A549 (cell line): ENCODE data around the gene XPO6. TPM values are rescaled to one million over a fixed set of nuclear protein-coding genes. Genes with fewer than 3 reads are reported as not detected.

Experiments
- ATAC-seq, 2 experiments: fragments of 200-7000 bp in 1 of 2; fragments of >200 bp in 1 of 2; cut with Nextera tagmentation in 1 of 2; cut with Tn5 transposase in 1 of 2; 3 replicates each; pipeline versions ENCODE4 v1.8.0 to v1.9.1; 2018 to 2020; ENCODE audit warnings: mild to moderate bottlenecking in 1 of 2, moderate library complexity in 1 of 2
- CTCF ChIA-PET: fragments of 300-600 bp; sonication (Branson Sonifier 250); formaldehyde crosslinking; extraction: SDS; loops from one replicate; lab custom pipeline; 2021; ENCODE audit warnings: antibody characterized with exemption, inconsistent platforms; lab: Yijun Ruan, JAX
- POLR2A ChIA-PET: fragments of 350-600 bp; formaldehyde crosslinking; extraction: SDS; loops from one replicate; lab custom pipeline; 2021; ENCODE audit warnings: antibody characterized with exemption, inconsistent platforms; lab: Yijun Ruan, JAX
- DNase-seq, 2 experiments: peaks; one replicate each; pipeline versions ENCODE4 v3.0.0 to v3.0.0-alpha.2; 2011 to 2016; ENCODE audit warnings: low read depth in 1 of 2, low spot score in 1 of 2
- FAIRE-seq: peaks from 2 replicates; lab custom pipeline; 2011; peaks lifted over from hg19 to GRCh38; lab: Jason Lieb, UNC
- H3K27ac ChIP-seq, 2 experiments: fragments of >200 bp; sonication (Bioruptor Twin); formaldehyde crosslinking; 3 replicates each; pipeline ENCODE4 v1.5.1; 2016 to 2017
- H3K4me1 ChIP-seq: fragments of >200 bp; sonication (Bioruptor Twin); formaldehyde crosslinking; 3 replicates; pipeline ENCODE4 v1.6.1; 2016
- H3K4me2 ChIP-seq: fragments of >200 bp; sonication (Bioruptor Twin); formaldehyde crosslinking; 3 replicates; pipeline ENCODE4 v1.6.1; 2016
- H3K4me3 ChIP-seq: fragments of >200 bp; sonication (Bioruptor Twin); formaldehyde crosslinking; 3 replicates; pipeline ENCODE4 v1.5.1; 2016
- H3K9me3 ChIP-seq: fragments of >200 bp; sonication (Bioruptor Twin); formaldehyde crosslinking; 3 replicates; pipeline ENCODE4 v1.6.1; 2016
- ATOH8 ChIP-seq: fragments of 250-450 bp; sonication (Bioruptor Pico); IDR thresholded peaks from 2 replicates; pipeline ENCODE4 v1.5.0; 2020; ENCODE audit warnings: low read depth, mild to moderate bottlenecking, moderate library complexity
- BCL3 ChIP-seq: fragments of >200 bp; sonication (Bioruptor Twin); formaldehyde crosslinking; IDR thresholded peaks from 3 replicates; pipeline ENCODE4 v1.6.1; 2016
- BHLHE40 ChIP-seq: IDR thresholded peaks from 2 replicates; pipeline ENCODE4 v1.6.1; 2012; ENCODE audit warnings: low read depth, low read length, inconsistent platforms
- CBX2 ChIP-seq: fragments of 200-600 bp; sonication (generic); IDR thresholded peaks from 2 replicates; pipeline ENCODE4 v1.6.1; 2016; ENCODE audit warnings: low read depth, mild to moderate bottlenecking, borderline replicate concordance
- CEBPB ChIP-seq, 2 experiments: fragments of >200 bp in 1 of 2; sonication (Bioruptor Twin) in 1 of 2; formaldehyde crosslinking in 1 of 2; IDR thresholded peaks; 2 replicates each; pipeline ENCODE4 v1.6.1; 2012 to 2016
- CHD2 ChIP-seq: fragments of 150-350 bp; IDR thresholded peaks from 2 replicates; pipeline ENCODE4 v1.6.1; 2014; ENCODE audit warnings: low read length; ENCODE audit not compliant: partially characterized antibody
- CTCF ChIP-seq: fragments of >200 bp; sonication (Bioruptor Twin); formaldehyde crosslinking; IDR thresholded peaks from 3 replicates; pipeline ENCODE4 v1.5.1; 2016
- E2F6 ChIP-seq: IDR thresholded peaks from 2 replicates; pipeline ENCODE4 v1.6.1; 2012; ENCODE audit warnings: low read depth, borderline replicate concordance
- EHMT2 ChIP-seq: fragments of 200-600 bp; sonication (generic); IDR thresholded peaks from 2 replicates; pipeline ENCODE4 v1.6.1; 2016; ENCODE audit warnings: antibody characterized with exemption, low read depth, mild to moderate bottlenecking, moderate library complexity
- EP300 ChIP-seq, 2 experiments: fragments of >200 bp; sonication (Bioruptor Twin); formaldehyde crosslinking; IDR thresholded peaks; 2 replicates in 1 of 2; 3 replicates in 1 of 2; pipeline ENCODE4 v1.6.1; 2016 to 2017
- FOSB ChIP-seq: fragments of 250-450 bp; sonication (Bioruptor Pico); IDR thresholded peaks from 2 replicates; pipeline ENCODE4 v1.5.0; 2020; ENCODE audit warnings: mild to moderate bottlenecking, moderate library complexity
- HOXA7 ChIP-seq: fragments of 250-450 bp; sonication (Bioruptor Pico); IDR thresholded peaks from 2 replicates; pipeline ENCODE4 v1.5.0; 2020; ENCODE audit warnings: mild to moderate bottlenecking, moderate library complexity
- HOXB13 ChIP-seq: fragments of 250-450 bp; sonication (Bioruptor Pico); IDR thresholded peaks from 2 replicates; pipeline ENCODE4 v1.5.0; 2020; ENCODE audit warnings: low read depth, mild to moderate bottlenecking, moderate library complexity
- HOXB5 ChIP-seq: fragments of 250-450 bp; sonication (Bioruptor Pico); IDR thresholded peaks from 2 replicates; pipeline ENCODE4 v1.5.0; 2020; ENCODE audit warnings: mild to moderate bottlenecking, moderate library complexity
- JUN ChIP-seq, 2 experiments: fragments of >200 bp; sonication (Bioruptor Twin); formaldehyde crosslinking; IDR thresholded peaks; 2 replicates in 1 of 2; 3 replicates in 1 of 2; pipeline ENCODE4 v1.6.1; 2016 to 2017
- JUNB ChIP-seq: fragments of >200 bp; sonication (Bioruptor Twin); formaldehyde crosslinking; IDR thresholded peaks from 2 replicates; pipeline ENCODE4 v1.6.1; 2016
- MAFK ChIP-seq: fragments of 450-650 bp; IDR thresholded peaks from 2 replicates; pipeline ENCODE4 v1.6.1; 2014; ENCODE audit not compliant: partially characterized antibody
- MYC ChIP-seq: IDR thresholded peaks from 2 replicates; pipeline ENCODE4 v1.6.1; 2012; ENCODE audit warnings: mild to moderate bottlenecking, inconsistent platforms, low read length, improper control_type of control experiment, borderline replicate concordance
- NFE2L2 ChIP-seq: fragments of 150-350 bp; conservative IDR thresholded peaks from 2 replicates; pipeline ENCODE4 v1.6.1; 2014; ENCODE audit warnings: low read length
- PBX3 ChIP-seq: IDR thresholded peaks from 2 replicates; pipeline ENCODE4 v1.6.1; 2012
- REST ChIP-seq: fragments of 200-600 bp; sonication (generic); IDR thresholded peaks from 2 replicates; pipeline ENCODE4 v1.6.1; 2016; ENCODE audit warnings: antibody characterized with exemption, mild to moderate bottlenecking, moderate library complexity
- RNF2 ChIP-seq: fragments of 200-600 bp; sonication (generic); IDR thresholded peaks from 2 replicates; pipeline ENCODE4 v1.6.1; 2016; ENCODE audit warnings: low read depth, mild to moderate bottlenecking, antibody characterized with exemption, moderate library complexity, borderline replicate concordance
- SREBF2 ChIP-seq: fragments of 450-650 bp; IDR thresholded peaks from 2 replicates; pipeline ENCODE4 v1.6.1; 2014; ENCODE audit warnings: mild to moderate bottlenecking, moderate library complexity
- TFCP2L1 ChIP-seq: fragments of 250-450 bp; sonication (Bioruptor Pico); IDR thresholded peaks from 2 replicates; pipeline ENCODE4 v1.5.0; 2021; ENCODE audit warnings: mild to moderate bottlenecking
- TP53 ChIP-seq: fragments of 250-450 bp; sonication (Bioruptor Pico); IDR thresholded peaks from 2 replicates; pipeline ENCODE4 v1.5.0; 2021; ENCODE audit warnings: mild to moderate bottlenecking, moderate library complexity
- ZSCAN20 ChIP-seq: fragments of 250-450 bp; sonication (Bioruptor Pico); IDR thresholded peaks from 2 replicates; pipeline ENCODE4 v1.8.0; 2022; ENCODE audit warnings: mild to moderate bottlenecking, moderate library complexity
- WGBS: methylation state at CpG from one replicate; pipeline ENCODE4 v1.1.6; 2017; ENCODE audit errors: missing lambda C conversion rate; 5-methylcytosine and 5-hydroxymethylcytosine counted together
- polyA plus RNA-seq, 4 experiments: library from polyadenylated mRNA; depleted of rRNA in 3 of 4; stranded (reverse); fragments of >200 nt; fragmentation: RNase III in 1 of 4; extraction: RNeasy Plus Mini Kit Qiagen cat#74134 plus additional on column Dnase treatment in 1 of 4; gene quantifications; 2 replicates in 3 of 4; 3 replicates in 1 of 4; pipeline ENCODE4 v1.2.3, GENCODE V29; 2011 to 2017

XPO6 gene
- polyA plus RNA-seq, 2 of the 4 experiments (the other 2 are of a cell fraction): 63.0 to 108 TPM

GRCh38 chr16:28193530-28194423, 18.0 kb downstream of the XPO6 start:
- peak overlapping the region; percentile 36 to 71; a peak in 4 of 6 replicates for H3K27ac ChIP-seq
- H3K9me3 ChIP-seq: no peaks in the 10 kb centered on the region
- H3K4me2 ChIP-seq: peak overlapping the region; percentile 62
- CTCF ChIA-PET: interaction anchor here (0.6 to 1.8 kb wide), 2 partner anchors 16 to 421 kb away, joined by 3 to 7 read pairs; no protein-coding TSS in a partner anchor
- ATAC-seq: peak; percentile 36 to 45; a peak in 3 of 6 replicates
- H3K4me3 ChIP-seq: no peak overlapping the region
- peaks cover 36% of the 10 kb centered on the region for H3K4me1 ChIP-seq
- DNase-seq: peak in 1 of 2 experiments; percentile 59
- TF ChIP-seq TP53 (CRISPR knock-in tag): no peak
- TF ChIP-seq HOXB13: no peak
- no peak for TF ChIP-seq FOSB (CRISPR knock-in tag)
- TF ChIP-seq CEBPB (IDR thresholded peaks at IDR 0.05): no peak
- no peak for TF ChIP-seq JUN (IDR thresholded peaks at IDR 0.05)
- no peak for TF ChIP-seq TFCP2L1 (CRISPR knock-in tag)
- TF ChIP-seq CHD2: no peak
- no peak for TF ChIP-seq PBX3
- no peak for TF ChIP-seq SREBF2
- TF ChIP-seq EHMT2: no peak
- TF ChIP-seq EP300 (IDR thresholded peaks at IDR 0.05): no peak
- TF ChIP-seq NFE2L2: no peak
- TF ChIP-seq REST: no peak
- TF ChIP-seq JUNB: no peak
- TF ChIP-seq HOXA7 (CRISPR knock-in tag): no peak
- TF ChIP-seq RNF2: no peak
- TF ChIP-seq MAFK: no peak
- TF ChIP-seq ZSCAN20 (CRISPR knock-in tag): no peak
- no peak for FAIRE-seq
- WGBS: 69% methylated on average over 14 of the region's 14 CpGs
- POLR2A ChIA-PET: interaction anchor here (0.9 kb wide), 1 partner anchor 8 kb away, joined by 3 read pairs; no protein-coding TSS in a partner anchor

GRCh38 chr16:28192806-28193529, 18.8 kb downstream of the XPO6 start:
- no peak overlapping the region for H3K4me3 ChIP-seq
- peak overlapping the region in 1 of 2 experiments; percentile 58; a peak in 3 of 6 replicates for H3K27ac ChIP-seq
- no peaks in the 10 kb centered on the region for H3K9me3 ChIP-seq
- FAIRE-seq (no peak), DNase-seq (no peak), ATAC-seq (no peak; a peak in 1 of 6 replicates)
- no peak overlapping the region for H3K4me2 ChIP-seq
- ChIA-PET POLR2A (no interaction called here), CTCF (interaction anchor here (0.6 to 1.4 kb wide), 2 partner anchors 9 to 23 kb away, joined by 3 to 4 read pairs; no protein-coding TSS in a partner anchor)
- H3K4me1 ChIP-seq: peaks cover 39% of the 10 kb centered on the region
- 91% methylated on average over 10 of the region's 10 CpGs for WGBS
- TF ChIP-seq BCL3 (no peak), NFE2L2 (no peak), ATOH8 (CRISPR knock-in tag) (no peak), CTCF (no peak), CBX2 (no peak), BHLHE40 (no peak), E2F6 (no peak), ZSCAN20 (CRISPR knock-in tag) (no peak), JUN (IDR thresholded peaks at IDR 0.05) (no peak), HOXB5 (CRISPR knock-in tag) (no peak), MYC (no peak)
